Right lobe of liver (tissue), 6 donors: ENCODE results near the gene MAP3K14. TPM values are rescaled to one million over a fixed set of nuclear protein-coding genes. Genes with fewer than 3 reads are reported as not detected.

Source experiments
- ATAC-seq, 4 donors: fragments of 200-7000 bp; cut with Tn5 transposase; one replicate each; pipeline ENCODE4 v1.9.1; 2020; ENCODE audit warnings: mild to moderate bottlenecking in 4 of 4, moderate library complexity in 4 of 4
- DNase-seq, 3 donors: peaks; one replicate each; pipeline ENCODE4 v3.0.0-alpha.2; 2020
- H3K27ac ChIP-seq, 3 donors: fragments of 200-600 bp; one replicate each; pipeline ENCODE4 v1.8.0; 2022
- H3K27me3 ChIP-seq, 2 donors: fragments of 200-600 bp; one replicate each; pipeline ENCODE4 v1.8.0; 2022
- H3K36me3 ChIP-seq, 4 donors: fragments of 200-600 bp; sonication (generic) in 1 of 4; one replicate each; pipeline versions ENCODE4 v1.5.1 to v1.8.0; 2017 to 2022; ENCODE audit warnings: control low read depth in 1 of 4
- H3K4me1 ChIP-seq, 4 donors: fragments of 200-600 bp; sonication (generic) in 1 of 4; one replicate each; pipeline versions ENCODE4 v1.5.1 to v1.8.0; 2017 to 2022; ENCODE audit warnings: control low read depth in 1 of 4
- H3K4me3 ChIP-seq, 3 donors: fragments of 200-600 bp; one replicate each; pipeline ENCODE4 v1.8.0; 2022
- H3K9me3 ChIP-seq, 4 donors: fragments of 200-600 bp; sonication (generic) in 1 of 4; one replicate each; pipeline versions ENCODE4 v1.5.1 to v1.8.0; 2017 to 2022; ENCODE audit warnings: control low read depth in 1 of 4
- CTCF ChIP-seq, 4 donors: fragments of 200-600 bp in 3 of 4; fragments of 450-650 bp in 1 of 4; IDR thresholded peaks; one replicate each; pipeline versions ENCODE4 v1.5.1 to v1.8.0; 2016 to 2022; ENCODE audit warnings: antibody characterized with exemption in 4 of 4, mild to moderate bottlenecking in 2 of 4
- POLR2A ChIP-seq: fragments of 450-650 bp; IDR thresholded peaks from one replicate; pipeline ENCODE4 v1.6.1; 2017; ENCODE audit warnings: antibody characterized with exemption, mild to moderate bottlenecking
- WGBS: methylation state at CpG from one replicate; pipeline ENCODE4 v1.1.6; 2018; ENCODE audit warnings: low coverage, low lambda C conversion rate; ENCODE audit not compliant: insufficient coverage; ENCODE audit errors: missing lambda C conversion rate; 5-methylcytosine and 5-hydroxymethylcytosine counted together
- intact Hi-C, 2 donors: fragments of 100-400 bp; cut with DNase I; formaldehyde crosslinking; loops; one replicate each; pipeline versions ENCODE4 v1.11.2 to v1.14.1; 2022
- total RNA-seq, 6 experiments: library from RNA; depleted of rRNA in 2 of 6; stranded (reverse); fragments of >200 nt in 2 of 6; fragmentation: NEBNext Ultra II Directional in 3 of 6; extraction: Animal tissue kit (Norgen Biotek cat#: 25700) in 3 of 6; gene quantifications; one replicate each; pipeline versions ENCODE4 v1.1.0 to v1.2.4, GENCODE V29; 2016 to 2023
- donor health status: DM: no; HTN: yes; CAD: no.
- donor health status: DM: no; HTN: no; CAD: no.
- donor health status: DM: no; HTN: no; CAD: no.
- donor health status: DM: no; HTN: yes; CAD: no.
- donor health status: DM: no; HTN: yes; CAD: no.

Gene MAP3K14
- total RNA-seq, 6 experiments from 2014 or later = 4.8 to 7.8 (median 6.3) TPM

- WGBS = no CpG with 5 or more reads among the region's 62 CpGs
- no peaks in the 10 kb centered on the region for H3K9me3 ChIP-seq
- no peaks in the 10 kb centered on the region for H3K36me3 ChIP-seq
- H3K27me3 ChIP-seq = peaks cover 0 to 14% of the 10 kb centered on the region in 2 donors
- TF ChIP-seq CTCF (IDR thresholded peaks at IDR 0.05) = no peak
- no peak for TF ChIP-seq POLR2A
- DNase-seq (no peak), ATAC-seq (peak in 3 of 4 donors; percentile 5 to 20 (median 13))
- intact Hi-C loops = no loop called here
- H3K4me3 ChIP-seq = no peak overlapping the region
- no peak overlapping the region for H3K27ac ChIP-seq
- no peaks in the 10 kb centered on the region for H3K4me1 ChIP-seq
These were observed 75.3 kb downstream of the MAP3K14 start for GRCh38 chr17:45241328-45242028.

GRCh38 chr17:45240905-45241327 is 75.9 kb downstream of the MAP3K14 start:
- Histone ChIP-seq H3K4me3 (no peak overlapping the region), H3K9me3 (no peaks in the 10 kb centered on the region), H3K4me1 (no peaks in the 10 kb centered on the region), H3K27ac (no peak overlapping the region), H3K36me3 (no peaks in the 10 kb centered on the region), H3K27me3 (peaks cover 0 to 14% of the 10 kb centered on the region in 2 donors)
- WGBS = 35% methylated on average over 14 of the region's 21 CpGs
- intact Hi-C loops = no loop called here
- TF ChIP-seq POLR2A = no peak
- TF ChIP-seq CTCF (IDR thresholded peaks at IDR 0.05) = no peak
- ATAC-seq (no peak), DNase-seq (no peak)

- ATAC-seq (no peak), DNase-seq (peak in 1 of 3 donors; percentile 42)
- Histone ChIP-seq H3K4me3 (no peak overlapping the region), H3K27me3 (peaks cover 0 to 14% of the 10 kb centered on the region in 2 donors), H3K36me3 (no peaks in the 10 kb centered on the region), H3K27ac (no peak overlapping the region), H3K9me3 (no peaks in the 10 kb centered on the region), H3K4me1 (no peaks in the 10 kb centered on the region)
- intact Hi-C loops = no loop called here
- WGBS = 93% methylated on average over 4 of the region's 7 CpGs
- TF ChIP-seq POLR2A = no peak
- no peak for TF ChIP-seq CTCF (IDR thresholded peaks at IDR 0.05)
These were observed 78.6 kb downstream of the MAP3K14 start for GRCh38 chr17:45238155-45238774.

GRCh38 chr17:45237686-45238085 is 79.1 kb downstream of the MAP3K14 start:
- H3K27me3 ChIP-seq = peaks cover 0 to 14% of the 10 kb centered on the region in 2 donors
- H3K27ac ChIP-seq = no peak overlapping the region
- no peak overlapping the region for H3K4me3 ChIP-seq
- DNase-seq (no peak), ATAC-seq (no peak)
- H3K36me3 ChIP-seq = no peaks in the 10 kb centered on the region
- H3K4me1 ChIP-seq = no peaks in the 10 kb centered on the region
- intact Hi-C loops = no loop called here
- TF ChIP-seq CTCF (IDR thresholded peaks at IDR 0.05) (no peak), POLR2A (no peak)
- WGBS = 100% methylated on average over 1 of the region's 2 CpGs
- no peaks in the 10 kb centered on the region for H3K9me3 ChIP-seq
